Neural cell (in vitro differentiated cells): ENCODE results near the gene KERA. TPM values are rescaled to one million over a fixed set of nuclear protein-coding genes. Genes with fewer than 3 reads are reported as not detected.

Experiments used
- H2AFZ ChIP-seq: fragments of 200-600, 300-800 bp; sonication (generic), shearing (Covaris generic); 2 replicates; pipeline ENCODE4 v1.6.0; 2014; ENCODE audit warnings: low read depth, mild to moderate bottlenecking, antibody characterized with exemption, low read length, moderate library complexity
- H3F3A ChIP-seq: fragments of 200-600 bp; shearing (Covaris generic); 2 replicates; pipeline ENCODE4 v1.6.1; 2016; ENCODE audit warnings: mild to moderate bottlenecking, moderate library complexity, mixed read lengths, antibody characterized with exemption, low read length; ENCODE audit not compliant: insufficient read depth, poor library complexity, severe bottlenecking
- H3K27ac ChIP-seq: fragments of 200-600, 300-800 bp; sonication (generic), shearing (Covaris generic); 2 replicates; pipeline ENCODE4 v1.5.1; 2014; ENCODE audit warnings: mild to moderate bottlenecking, low read length, moderate library complexity
- H3K27me3 ChIP-seq: fragments of 300-800, 200-600 bp; sonication (generic), shearing (Covaris generic); 2 replicates; pipeline ENCODE4 v1.6.0; 2014; ENCODE audit warnings: mild to moderate bottlenecking, low read depth, low read length, moderate library complexity; ENCODE audit not compliant: insufficient read depth
- H3K36me3 ChIP-seq: fragments of 300-800, 200-600 bp; sonication (generic), shearing (Covaris generic); 2 replicates; pipeline ENCODE4 v1.5.1; 2014; ENCODE audit warnings: mild to moderate bottlenecking, antibody characterized with exemption, low read length, moderate library complexity; ENCODE audit not compliant: insufficient read depth
- H3K4me2 ChIP-seq: fragments of 300-800, 200-600 bp; sonication (generic), shearing (Covaris generic); 2 replicates; pipeline ENCODE4 v1.6.0; 2014; ENCODE audit warnings: mild to moderate bottlenecking, low read length
- H3K4me3 ChIP-seq: fragments of 300-800, 200-600 bp; sonication (generic), shearing (Covaris generic); 2 replicates; pipeline ENCODE4 v1.5.1; 2014; ENCODE audit warnings: mild to moderate bottlenecking, low read length, moderate library complexity
- H3K79me2 ChIP-seq: fragments of 200-600 bp; shearing (Covaris generic); replicated peaks from 2 replicates; pipeline ENCODE4 v1.6.0; 2014; ENCODE audit warnings: mild to moderate bottlenecking, low read length, moderate library complexity; ENCODE audit not compliant: insufficient read depth
- H3K9ac ChIP-seq: fragments of 300-800, 200-600 bp; sonication (generic), shearing (Covaris generic); 2 replicates; pipeline ENCODE4 v1.6.1; 2016; ENCODE audit warnings: mild to moderate bottlenecking, low read length, mixed read lengths
- H3K9me2 ChIP-seq: fragments of 200-600 bp; shearing (Covaris generic); 2 replicates; pipeline ENCODE4 v1.6.1; 2016; ENCODE audit warnings: mild to moderate bottlenecking, low read length, mixed read lengths; ENCODE audit not compliant: insufficient read depth
- H3K9me3 ChIP-seq: fragments of 200-600, 300-800 bp; sonication (generic), shearing (Covaris generic); 2 replicates; pipeline ENCODE4 v1.6.1; 2016; ENCODE audit warnings: mild to moderate bottlenecking, mixed run types, low read length, moderate library complexity, mixed read lengths
- H4K20me1 ChIP-seq: fragments of 200-600 bp; shearing (Covaris generic); 2 replicates; pipeline ENCODE4 v1.6.1; 2016; ENCODE audit warnings: mild to moderate bottlenecking, mixed run types; ENCODE audit not compliant: insufficient read depth
- CTCF ChIP-seq: fragments of 450-650 bp; IDR thresholded peaks from 2 replicates; pipeline ENCODE4 v1.5.1; 2014; ENCODE audit warnings: antibody characterized with exemption, mild to moderate bottlenecking, moderate library complexity; ENCODE audit not compliant: poor library complexity, severe bottlenecking
- EP300 ChIP-seq: fragments of 450-650 bp; conservative IDR thresholded peaks from 2 replicates; pipeline ENCODE4 v1.6.1; 2014; ENCODE audit warnings: antibody characterized with exemption, mild to moderate bottlenecking, moderate library complexity; ENCODE audit not compliant: poor library complexity, severe bottlenecking
- EZH2 ChIP-seq: fragments of 200-600, 300-800 bp; shearing (Covaris generic), sonication (generic); IDR thresholded peaks from 2 replicates; pipeline ENCODE4 v1.6.1; 2014; ENCODE audit warnings: antibody characterized with exemption, low read length, borderline replicate concordance, mild to moderate bottlenecking; ENCODE audit not compliant: insufficient read depth, poor library complexity, severe bottlenecking
- MXI1 ChIP-seq: fragments of 450-650 bp; conservative IDR thresholded peaks from 2 replicates; pipeline ENCODE4 v1.6.1; 2014; ENCODE audit warnings: antibody characterized with exemption, mild to moderate bottlenecking; ENCODE audit not compliant: poor library complexity, severe bottlenecking
- POLR2AphosphoS5 ChIP-seq: IDR thresholded peaks from 2 replicates; pipeline ENCODE4 v1.6.1; 2012
- RAD21 ChIP-seq: fragments of 450-650 bp; conservative IDR thresholded peaks from 2 replicates; pipeline ENCODE4 v1.6.1; 2014; ENCODE audit warnings: antibody characterized with exemption, mild to moderate bottlenecking, moderate library complexity
- REST ChIP-seq: IDR thresholded peaks from 2 replicates; pipeline ENCODE4 v1.6.1; 2012; ENCODE audit warnings: borderline replicate concordance
- SMC3 ChIP-seq: fragments of 450-650 bp; conservative IDR thresholded peaks from 2 replicates; pipeline ENCODE4 v1.6.1; 2014; ENCODE audit warnings: antibody characterized with exemption, mild to moderate bottlenecking, moderate library complexity; ENCODE audit not compliant: poor library complexity
- TAF1 ChIP-seq: IDR thresholded peaks from 2 replicates; pipeline ENCODE4 v1.6.1; 2012; ENCODE audit warnings: low read depth
- polyA plus RNA-seq: library from polyadenylated mRNA; depleted of rRNA; stranded (reverse); fragments of >200 nt; gene quantifications from 2 replicates; pipeline ENCODE4 v1.2.3, GENCODE V29; 2014

Gene KERA
- polyA plus RNA-seq, 1 donor from 2014 or later = not detected

- H3K27ac ChIP-seq = no peak overlapping the region
Observed at GRCh38 chr12:91073426-91073825, 15.6 kb upstream of the KERA start.

GRCh38 chr12:91072931-91073330 lies 15.1 kb upstream of the KERA start:
- no peaks in the 10 kb centered on the region for H4K20me1 ChIP-seq
- no peaks in the 10 kb centered on the region for H3K27me3 ChIP-seq
- no peak overlapping the region for H3K4me3 ChIP-seq
- no peak overlapping the region for H3K9ac ChIP-seq
- no peak overlapping the region for H2AFZ ChIP-seq
- H3F3A ChIP-seq = no peaks in the 10 kb centered on the region
- H3K79me2 ChIP-seq = no peaks in the 10 kb centered on the region
- H3K9me2 ChIP-seq = no peaks in the 10 kb centered on the region
- TF ChIP-seq POLR2AphosphoS5 = no peak
- H3K27ac ChIP-seq = no peak overlapping the region
- H3K4me2 ChIP-seq = no peak overlapping the region
- no peaks in the 10 kb centered on the region for H3K9me3 ChIP-seq
- no peaks in the 10 kb centered on the region for H3K36me3 ChIP-seq

More at GRCh38 chr12:91073426-91073825, 15.6 kb upstream of the KERA start:
- H4K20me1 ChIP-seq = no peaks in the 10 kb centered on the region
- no peaks in the 10 kb centered on the region for H3K27me3 ChIP-seq
- TF ChIP-seq TAF1 = no peak
- TF ChIP-seq RAD21 = no peak
- no peak for TF ChIP-seq MXI1
- no peak for TF ChIP-seq SMC3
- no peak for TF ChIP-seq EZH2
- no peak for TF ChIP-seq EP300
- no peak for TF ChIP-seq REST
- no peak for TF ChIP-seq CTCF
- TF ChIP-seq POLR2AphosphoS5 = no peak
- no peak overlapping the region for H3K9ac ChIP-seq
- H3K9me2 ChIP-seq = no peaks in the 10 kb centered on the region
- no peaks in the 10 kb centered on the region for H3F3A ChIP-seq
- H3K79me2 ChIP-seq = no peaks in the 10 kb centered on the region
- H3K9me3 ChIP-seq = no peaks in the 10 kb centered on the region
- H2AFZ ChIP-seq = no peak overlapping the region
- no peak overlapping the region for H3K4me2 ChIP-seq
- H3K36me3 ChIP-seq = no peaks in the 10 kb centered on the region
- H3K4me3 ChIP-seq = no peak overlapping the region

- H3K4me2 ChIP-seq = no peak overlapping the region
- H3K9me2 ChIP-seq = no peaks in the 10 kb centered on the region
- TF ChIP-seq MXI1 = no peak
- TF ChIP-seq EZH2 = no peak
- TF ChIP-seq SMC3 = no peak
- TF ChIP-seq RAD21 = no peak
- no peak for TF ChIP-seq CTCF
- no peak for TF ChIP-seq EP300
- TF ChIP-seq REST = no peak
- TF ChIP-seq POLR2AphosphoS5 = no peak
- TF ChIP-seq TAF1 = no peak
- no peaks in the 10 kb centered on the region for H3K36me3 ChIP-seq
- no peaks in the 10 kb centered on the region for H3K27me3 ChIP-seq
- H3K27ac ChIP-seq = no peak overlapping the region
- H3K79me2 ChIP-seq = no peaks in the 10 kb centered on the region
- no peaks in the 10 kb centered on the region for H4K20me1 ChIP-seq
- H3F3A ChIP-seq = no peaks in the 10 kb centered on the region
- H2AFZ ChIP-seq = no peak overlapping the region
- no peak overlapping the region for H3K4me3 ChIP-seq
- H3K9me3 ChIP-seq = no peaks in the 10 kb centered on the region
- no peak overlapping the region for H3K9ac ChIP-seq
Observed at GRCh38 chr12:91070936-91071335, 13.1 kb upstream of the KERA start.
